GM15510 (cell line): ENCODE results near the gene RNF8.

ENCODE experiments used
- POLR2A ChIP-seq: IDR thresholded peaks from 3 replicates; pipeline ENCODE4 v1.6.1; 2011; ENCODE audit warnings: borderline replicate concordance; ENCODE audit not compliant: insufficient read length; ENCODE audit errors: extremely low read depth

The RNF8 gene

DNA sequence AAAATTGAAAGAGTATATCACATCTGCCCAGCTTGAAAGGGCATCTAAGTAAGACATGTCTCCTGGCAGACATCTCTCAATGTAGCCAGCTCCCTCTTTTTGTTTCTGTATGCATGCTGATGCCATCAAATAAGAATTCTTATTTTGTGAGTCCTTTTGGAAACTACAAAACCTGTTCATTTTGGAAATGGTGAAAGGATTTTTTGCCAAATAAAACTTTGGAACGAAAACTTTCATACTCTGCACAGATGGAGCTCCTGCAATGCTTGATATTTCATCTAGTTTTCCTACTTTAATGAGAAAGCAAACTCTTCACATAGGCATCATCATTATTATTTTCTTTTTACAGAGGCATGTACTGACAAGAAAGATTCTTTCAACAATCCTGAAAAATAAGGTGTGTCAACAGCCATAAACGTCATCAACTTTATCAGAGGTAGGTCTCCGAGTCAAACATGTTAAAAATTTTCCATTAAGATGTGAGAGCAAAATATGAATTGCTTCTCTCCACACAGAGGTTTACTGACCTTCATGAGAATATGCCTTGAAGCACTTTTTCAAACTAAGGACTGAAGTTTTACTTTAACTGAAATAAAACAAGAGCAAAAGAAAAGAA, 53.1 kb downstream of the RNF8 start:
- TF ChIP-seq POLR2A: no peak

DNA sequence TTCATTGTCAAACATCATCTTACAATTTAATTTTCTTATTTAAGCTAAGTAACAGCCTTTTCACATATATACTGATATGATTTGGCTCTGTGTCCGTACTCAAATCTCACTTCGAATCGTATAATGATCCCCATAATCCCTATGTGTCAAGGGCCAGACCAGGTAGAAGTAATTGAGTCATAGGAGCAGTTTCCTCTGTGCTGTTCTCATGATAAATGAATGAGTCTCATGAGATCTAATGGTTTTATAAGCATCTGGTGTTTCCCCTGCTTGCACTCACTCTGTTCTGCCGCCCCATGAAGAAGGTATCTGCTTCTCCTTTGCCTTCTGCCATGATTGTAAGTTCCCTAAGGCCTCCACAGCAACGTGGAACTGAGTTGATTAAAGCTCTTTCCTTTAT, 54.2 kb downstream of the RNF8 start:
- no peak for TF ChIP-seq POLR2A

DNA sequence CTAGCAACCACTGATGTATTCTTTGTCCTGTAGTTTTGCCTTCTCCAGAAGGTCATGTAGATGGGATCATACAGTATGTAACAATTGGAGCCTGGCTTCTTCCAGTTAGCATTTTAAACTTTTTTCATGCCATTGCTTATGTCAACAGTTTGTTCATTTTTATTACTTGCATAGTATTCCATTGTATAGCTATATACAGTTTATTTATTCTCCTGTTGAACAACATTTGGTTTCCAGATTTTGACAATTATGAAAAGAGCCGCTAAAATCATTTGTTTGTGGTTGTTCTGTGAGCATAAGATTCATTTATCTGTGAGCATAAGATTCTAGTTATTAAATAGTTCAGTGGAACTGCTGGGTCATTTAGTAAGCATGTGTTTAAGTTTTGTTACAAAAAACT, 55.7 kb downstream of the RNF8 start:
- no peak for TF ChIP-seq POLR2A

DNA sequence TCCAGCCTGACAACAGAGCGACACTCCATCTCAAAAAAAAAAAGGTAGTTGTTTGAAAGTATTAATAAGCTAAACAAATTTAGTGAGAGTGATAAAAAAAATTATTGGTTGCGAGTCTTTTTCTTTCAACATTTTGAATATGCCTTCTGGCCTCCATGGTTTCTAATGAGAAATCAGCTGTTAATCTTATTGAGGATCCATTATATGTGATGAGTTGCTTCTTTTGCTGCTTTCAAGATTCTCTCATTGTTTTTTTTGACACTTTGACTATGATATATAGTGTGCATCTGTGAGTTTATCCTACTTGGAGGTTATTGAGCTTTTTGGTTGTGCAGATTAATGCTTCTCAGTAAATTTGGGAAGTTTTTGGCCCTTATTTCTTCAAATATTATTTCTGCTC, 63.6 kb downstream of the RNF8 start:
- no peak for TF ChIP-seq POLR2A

DNA sequence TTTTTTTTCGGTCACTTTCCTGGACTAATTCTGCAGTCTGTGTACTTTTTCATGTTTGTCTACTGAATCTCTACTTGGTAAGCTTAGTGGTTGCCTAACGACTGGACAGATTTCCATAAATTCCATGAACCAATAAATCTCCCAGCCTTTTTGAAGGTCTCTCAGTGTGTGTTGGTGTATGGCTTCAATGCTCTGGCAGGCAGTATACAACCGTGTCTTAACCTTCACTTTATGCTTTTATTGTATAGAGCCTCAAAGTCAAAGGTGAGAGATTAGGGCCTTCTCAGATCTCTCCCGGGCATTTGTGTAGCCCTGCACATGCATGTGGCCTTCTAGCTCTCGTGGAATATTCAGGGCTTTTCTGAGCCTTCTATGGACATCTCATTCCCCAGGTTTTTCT, 64.9 kb downstream of the RNF8 start:
- no peak for TF ChIP-seq POLR2A

DNA sequence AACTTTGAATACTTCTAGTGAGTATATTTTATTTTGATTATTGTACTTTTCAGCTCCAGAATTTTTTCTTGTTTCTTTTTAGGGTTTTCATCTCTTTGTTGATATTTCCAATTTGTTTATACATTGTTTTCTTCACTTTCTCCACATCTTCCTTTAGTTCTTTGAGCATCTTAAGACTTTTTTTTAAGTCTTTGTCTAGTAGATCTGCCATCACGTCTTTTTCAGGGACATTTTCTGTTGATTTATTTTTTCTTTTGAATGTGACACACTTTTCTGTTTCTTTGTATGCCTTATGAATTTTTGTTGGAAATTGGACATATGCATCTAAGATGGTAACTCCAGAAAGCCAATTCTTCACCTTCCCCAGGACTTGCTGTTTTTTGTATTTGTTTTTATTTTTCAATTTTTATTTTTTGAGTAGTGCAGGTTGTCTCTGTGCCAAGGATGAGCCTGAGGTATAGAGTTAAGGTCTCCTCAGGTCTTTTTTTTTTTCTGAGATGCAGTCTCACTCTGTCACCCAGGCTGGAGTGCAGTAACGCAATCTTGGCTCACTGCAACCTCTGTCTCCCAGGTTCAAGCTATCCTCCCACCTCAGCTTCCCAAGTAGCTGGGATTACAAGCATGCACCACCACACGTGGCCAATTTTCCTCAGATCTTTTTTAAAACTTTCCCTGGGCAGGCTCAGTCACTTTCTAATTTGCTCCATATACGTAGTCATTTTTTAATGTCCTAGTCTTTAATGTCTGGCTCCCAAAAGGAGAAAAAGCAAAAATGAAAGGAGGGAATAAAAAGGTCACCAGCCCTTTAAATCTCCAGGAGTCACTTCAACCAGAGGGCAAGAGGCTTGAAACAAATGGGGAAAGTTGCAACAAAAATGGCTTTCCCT, 72.5 kb downstream of the RNF8 start:
- TF ChIP-seq POLR2A: no peak

DNA sequence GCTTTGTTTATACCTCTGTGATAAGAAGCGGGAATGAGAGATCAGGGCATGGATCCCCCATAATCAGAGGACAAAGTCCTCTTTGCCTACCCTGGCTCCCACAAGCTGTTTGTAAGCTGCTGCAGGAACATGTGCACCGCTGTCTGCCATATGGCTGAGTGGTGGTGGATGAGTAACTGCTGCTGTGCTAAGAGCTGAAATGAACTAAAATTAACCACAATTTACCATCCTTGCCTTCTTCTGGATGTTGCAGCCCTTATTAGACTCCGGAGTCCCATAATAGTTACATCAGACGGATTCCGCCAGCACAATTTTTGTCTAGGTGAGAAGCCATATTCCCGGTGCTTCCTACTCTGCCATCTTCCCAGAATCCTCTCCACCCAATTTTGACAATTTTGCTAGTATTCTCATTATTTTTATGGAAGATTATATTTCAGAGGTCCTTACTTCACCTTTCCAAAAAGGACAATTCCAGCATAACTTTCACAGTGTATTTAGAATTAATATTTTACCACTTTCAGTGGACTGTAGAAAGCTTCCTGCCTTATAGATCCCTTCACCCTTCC, 73.2 kb downstream of the RNF8 start:
- no peak for TF ChIP-seq POLR2A

DNA sequence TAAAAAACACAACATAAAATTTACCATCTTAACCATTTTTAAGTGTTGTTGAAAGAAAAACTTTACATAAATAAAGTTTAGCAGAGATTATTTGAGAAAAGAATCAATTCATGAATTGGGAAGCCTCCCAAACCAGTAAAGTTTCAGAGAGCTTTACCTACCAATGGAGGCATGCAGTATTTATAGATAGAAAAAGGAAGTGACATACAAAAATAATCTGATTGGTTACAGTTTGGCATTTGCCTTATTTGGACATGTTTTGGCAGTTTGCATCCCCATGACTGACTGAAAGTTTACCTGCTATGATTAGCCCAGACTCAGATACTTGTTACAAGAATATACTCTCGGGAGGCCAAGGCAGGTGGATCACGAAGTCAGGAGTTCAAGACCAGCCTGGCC, 75.6 kb downstream of the RNF8 start:
- TF ChIP-seq POLR2A: no peak

DNA sequence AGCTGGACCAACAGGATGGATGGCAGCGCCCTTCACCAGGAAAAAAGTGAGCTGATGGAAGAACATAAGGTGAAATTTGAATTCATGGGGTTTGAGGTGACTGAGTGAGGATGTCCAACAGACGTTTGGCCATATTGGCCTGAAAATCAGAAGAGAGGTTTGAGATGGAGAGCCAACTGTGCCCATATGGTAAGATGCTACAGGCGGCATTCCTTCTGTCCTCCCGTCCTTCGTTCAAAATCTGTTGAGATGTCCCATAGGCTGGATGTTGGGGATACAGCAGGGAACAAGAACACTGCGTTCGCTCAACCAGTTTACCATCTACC, 78.8 kb downstream of the RNF8 start:
- TF ChIP-seq POLR2A: no peak

DNA sequence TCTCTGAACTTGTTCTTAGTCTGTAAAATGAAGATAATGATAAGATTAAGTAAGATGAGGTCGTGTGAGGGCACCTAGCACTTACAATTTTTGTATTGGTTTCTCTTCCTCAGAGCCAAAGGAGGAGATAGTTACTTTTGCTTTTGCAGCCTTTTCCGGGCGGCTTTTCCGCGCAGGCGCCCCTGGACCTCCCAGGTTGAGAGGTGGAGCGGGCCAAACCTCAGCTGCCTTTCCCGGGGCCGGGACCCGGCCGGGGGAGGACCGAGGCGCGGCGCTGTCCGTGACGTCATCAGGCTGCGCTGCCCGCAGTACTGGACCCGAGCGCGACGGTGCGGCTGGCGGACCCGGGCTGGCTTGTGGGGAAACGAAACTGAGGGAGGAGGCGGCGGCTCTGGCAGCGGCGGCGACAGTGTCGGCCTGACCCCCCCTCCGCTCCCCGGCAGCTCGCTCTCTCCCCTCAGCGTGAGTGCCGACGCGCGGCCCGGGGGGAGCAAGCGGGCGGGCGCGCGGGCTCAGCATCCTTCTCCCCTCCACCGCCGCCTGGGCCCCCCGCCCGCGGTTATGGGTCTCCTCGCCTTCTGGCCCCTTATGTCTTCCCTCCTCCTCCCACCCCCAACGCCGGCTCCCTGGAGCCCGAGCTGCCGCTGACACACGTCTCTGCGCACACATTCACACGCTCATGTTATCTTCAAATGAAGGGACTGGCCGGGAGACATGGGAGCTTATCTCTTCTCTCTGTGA, 79.3 kb downstream of the RNF8 start, which contains the start of gene CMTR1:
Gene CMTR1 (plus strand): TSS at position 306 of the 741 bp plus-strand sequence. CDS start 2,409 bp downstream, outside the sequence.
- TF ChIP-seq POLR2A: peak; percentile 78

DNA sequence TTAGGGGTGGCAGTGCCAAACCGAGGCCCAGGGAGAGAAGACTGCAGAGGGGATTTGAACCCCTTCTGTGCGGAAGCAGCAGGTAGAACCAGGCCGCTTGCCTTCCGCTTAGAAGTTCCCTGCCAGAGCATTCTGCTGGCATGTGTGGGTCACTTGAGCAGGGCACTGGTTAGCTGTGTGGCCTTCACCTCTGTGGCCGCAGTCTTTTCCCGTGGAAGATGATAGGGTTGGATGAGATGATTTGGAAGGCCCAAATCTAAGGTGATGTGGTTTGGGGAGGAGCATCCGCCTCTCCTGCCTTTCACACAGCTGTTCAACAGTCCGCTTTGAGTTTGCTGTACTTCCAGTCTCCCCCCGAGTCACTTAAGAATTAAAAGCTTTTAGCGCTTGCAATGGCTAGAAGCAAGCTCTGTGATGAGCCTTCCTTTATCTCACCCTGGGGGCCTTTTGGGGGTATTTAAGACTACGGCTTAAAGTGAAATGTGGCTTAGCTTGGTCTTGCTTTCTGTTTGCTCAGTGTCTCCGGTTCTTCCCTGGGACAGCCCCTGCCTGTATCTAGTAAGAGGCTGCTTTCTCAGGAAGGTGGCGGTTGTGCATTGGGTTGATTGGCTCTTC, 80.0 kb downstream of the RNF8 start:
- no peak for TF ChIP-seq POLR2A

DNA sequence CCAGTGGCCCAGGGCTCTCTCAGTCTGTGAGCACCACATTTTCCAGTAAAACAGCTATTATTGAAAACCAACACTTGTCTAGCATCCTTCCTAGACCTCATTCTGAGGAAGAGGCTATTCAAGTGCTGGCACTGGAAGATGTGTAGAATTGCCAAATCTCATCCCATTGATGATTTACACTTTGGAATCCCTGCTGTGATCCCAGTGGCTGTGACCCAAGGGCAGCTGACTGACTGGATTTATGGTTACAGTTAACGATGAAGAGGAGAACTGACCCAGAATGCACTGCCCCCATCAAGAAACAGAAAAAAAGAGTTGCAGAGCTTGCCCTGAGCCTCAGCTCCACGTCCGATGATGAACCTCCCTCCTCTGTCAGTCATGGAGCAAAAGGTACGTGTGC, 81.6 kb downstream of the RNF8 start:
- no peak for TF ChIP-seq POLR2A

DNA sequence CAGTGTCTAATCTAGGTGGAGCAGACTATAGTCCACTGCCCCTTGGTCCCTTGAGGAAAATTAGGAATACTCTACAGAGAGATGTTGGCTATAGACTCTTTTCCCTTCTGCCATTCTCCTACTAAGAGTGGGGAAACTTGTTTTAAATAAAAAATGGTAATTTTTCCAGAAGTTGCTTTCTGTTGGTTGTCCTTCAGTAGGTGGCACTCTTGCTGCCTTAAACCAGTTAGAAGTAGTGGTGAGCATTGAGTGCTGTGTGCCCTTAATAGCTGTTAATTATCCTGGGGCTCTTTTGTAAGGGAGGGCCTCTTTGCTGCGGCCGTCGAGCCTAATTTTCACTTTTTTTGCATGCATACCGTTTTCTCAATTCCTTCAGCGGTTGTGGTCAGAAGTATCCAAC, 82.0 kb downstream of the RNF8 start:
- TF ChIP-seq POLR2A: no peak

DNA sequence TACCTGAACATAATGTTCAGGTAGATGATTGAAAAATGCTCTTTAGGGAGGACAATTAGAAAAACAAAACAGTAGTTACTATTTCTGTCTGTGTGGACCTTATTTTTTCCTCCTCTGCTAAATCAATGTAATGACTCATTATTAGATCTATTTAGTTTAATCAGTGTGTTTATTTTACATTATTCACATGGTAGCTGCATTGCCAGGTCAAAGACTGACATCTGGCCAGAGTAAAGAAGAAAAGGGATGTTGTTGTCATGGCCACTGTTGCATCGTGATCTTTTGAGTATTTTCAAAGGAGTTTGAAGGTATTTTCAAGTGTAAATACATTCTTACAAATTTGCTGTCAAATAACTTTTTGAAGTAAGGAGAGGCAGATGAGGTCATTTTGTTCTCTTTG, 85.1 kb downstream of the RNF8 start:
- no peak for TF ChIP-seq POLR2A

DNA sequence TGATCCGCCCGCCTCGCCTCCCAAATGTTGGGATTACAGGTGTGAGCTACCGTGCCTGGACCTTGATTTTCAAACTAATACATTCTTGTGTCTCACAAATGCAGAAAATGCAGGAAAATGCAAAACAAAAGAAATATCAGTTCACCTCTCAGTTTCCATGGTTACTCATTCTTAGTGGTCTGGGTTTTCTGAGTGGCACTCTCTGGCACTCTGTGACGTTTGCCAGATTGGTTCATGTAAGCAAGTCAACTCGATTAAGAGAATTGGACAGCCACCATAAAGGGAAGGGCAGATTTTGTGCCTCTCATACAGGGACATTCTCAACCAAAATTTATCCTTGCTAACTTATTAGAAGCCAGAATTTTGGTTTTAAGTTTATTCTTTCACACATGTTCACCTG, 87.9 kb downstream of the RNF8 start:
- no peak for TF ChIP-seq POLR2A

DNA sequence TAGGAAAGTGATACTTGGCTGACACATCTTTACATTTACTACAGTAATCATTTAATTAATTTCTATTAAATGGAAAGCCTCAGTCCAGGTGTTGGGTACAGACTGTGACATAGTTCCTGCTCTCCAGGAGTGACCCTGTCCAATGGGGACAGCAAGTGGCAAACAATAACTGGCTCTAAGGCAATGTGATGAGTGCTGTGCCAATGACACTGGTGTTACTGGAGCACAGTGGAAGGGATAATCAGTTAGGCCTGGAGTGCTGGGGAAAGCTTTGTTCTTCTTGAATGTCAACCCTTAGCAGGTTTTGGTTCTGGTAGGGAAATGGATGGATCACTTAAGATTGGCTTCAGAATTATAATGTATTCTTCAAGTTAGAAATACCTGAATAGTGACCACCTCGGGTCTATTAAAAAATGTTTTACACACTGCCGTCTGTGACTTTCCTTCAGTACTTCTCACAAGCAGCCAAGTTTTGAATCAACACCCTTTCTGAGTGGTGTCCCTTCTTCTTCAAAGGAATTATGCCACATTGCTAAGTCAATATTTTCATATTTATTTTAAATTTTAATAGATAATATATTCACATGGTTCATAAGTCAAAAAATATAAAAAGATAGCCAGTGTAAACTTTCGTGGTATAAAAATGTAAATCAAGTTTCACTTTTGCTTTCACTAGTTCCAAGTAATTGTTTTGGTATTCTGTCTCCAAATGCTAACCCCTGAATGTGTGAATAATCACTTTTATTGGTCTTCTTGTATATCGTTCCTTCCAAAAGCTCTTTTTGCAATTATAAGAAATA, 88.8 kb downstream of the RNF8 start:
- TF ChIP-seq POLR2A: no peak
